GM15510 (cell line): Measurements from ENCODE around the gene RGS18.

Source experiments
- POLR2A ChIP-seq: IDR thresholded peaks from 3 replicates; pipeline ENCODE4 v1.6.1; 2011; ENCODE audit warnings: borderline replicate concordance; ENCODE audit not compliant: insufficient read length; ENCODE audit errors: extremely low read depth

RGS18 gene

GRCh38 chr1:192157067-192157466 lies 1.2 kb upstream of the RGS18 start:
- no peak for TF ChIP-seq POLR2A

GRCh38 chr1:192159014-192159413 lies 752 bp downstream of the RGS18 start:
- TF ChIP-seq POLR2A, result no peak

- TF ChIP-seq POLR2A, result no peak
Measured at GRCh38 chr1:192159781-192160180, 1.5 kb downstream of the RGS18 start.

GRCh38 chr1:192160196-192160595 lies 1.9 kb downstream of the RGS18 start:
- TF ChIP-seq POLR2A, result no peak

GRCh38 chr1:192161976-192162375 lies 3.7 kb downstream of the RGS18 start:
- TF ChIP-seq POLR2A, result no peak

- TF ChIP-seq POLR2A, result no peak
Measured at GRCh38 chr1:192162376-192162775, 4.1 kb downstream of the RGS18 start.

- TF ChIP-seq POLR2A, result no peak
Measured at GRCh38 chr1:192167011-192167410, 8.7 kb downstream of the RGS18 start.

- TF ChIP-seq POLR2A, result no peak
Measured at GRCh38 chr1:192167911-192168700, 9.8 kb downstream of the RGS18 start.

GRCh38 chr1:192168964-192169363 lies 10.7 kb downstream of the RGS18 start:
- TF ChIP-seq POLR2A, result no peak

- no peak for TF ChIP-seq POLR2A
Measured at GRCh38 chr1:192170196-192170984, 12.1 kb downstream of the RGS18 start.

GRCh38 chr1:192171123-192171522 lies 12.9 kb downstream of the RGS18 start:
- TF ChIP-seq POLR2A, result no peak

- no peak for TF ChIP-seq POLR2A
Measured at GRCh38 chr1:192175971-192176370, 17.7 kb downstream of the RGS18 start.

GRCh38 chr1:192183788-192184187 lies 25.5 kb downstream of the RGS18 start:
- TF ChIP-seq POLR2A, result no peak

GRCh38 chr1:192186197-192186596 lies 27.9 kb downstream of the RGS18 start:
- no peak for TF ChIP-seq POLR2A

- no peak for TF ChIP-seq POLR2A
Measured at GRCh38 chr1:192190066-192190465, 31.8 kb downstream of the RGS18 start.

GRCh38 chr1:192201303-192201702 lies 43.0 kb downstream of the RGS18 start:
- TF ChIP-seq POLR2A, result no peak
